Activated T-cell treated with anti-CD3 and anti-CD28 coated beads, Interleukin-2, amount 50 U/mL, for 72 hours (primary cell): Measurements from ENCODE around the gene PKDREJ. TPM values are rescaled to one million over a fixed set of nuclear protein-coding genes. Genes with fewer than 3 reads are reported as not detected.
A peak's percentile ranks its signal among the peaks of the same experiment; 100 is the strongest.

ENCODE experiments used
- ATAC-seq, 2 donors: fragments of 150-1000 bp; cut with Tn5 transposase; replicated peaks in 1 of 2; 2 replicates each; pipeline ENCODE4 v1.10.0; 2021; ENCODE audit warnings: moderate library complexity in 2 of 2, mild to moderate bottlenecking in 1 of 2
- DNase-seq, 2 donors: peaks; one replicate each; pipeline ENCODE4 v3.0.0; 2021 to 2022; ENCODE audit warnings: mixed read lengths in 1 of 2
- H3K27ac Mint-ChIP-seq: one replicate; pipeline ENCODE4 v1.8.0; 2022; ENCODE audit warnings: mild to moderate bottlenecking, moderate library complexity, mixed read lengths
- H3K27me3 Mint-ChIP-seq: one replicate; pipeline ENCODE4 v1.8.0; 2022; ENCODE audit warnings: low read depth, mixed read lengths
- H3K36me3 Mint-ChIP-seq, 2 donors: one replicate each; pipeline ENCODE4 v1.8.0; 2022; ENCODE audit warnings: mixed read lengths in 2 of 2, mild to moderate bottlenecking in 1 of 2; ENCODE audit not compliant: insufficient read depth in 2 of 2
- H3K4me1 Mint-ChIP-seq: one replicate; pipeline ENCODE4 v1.8.0; 2022; ENCODE audit warnings: low read depth, mixed read lengths
- H3K4me3 Mint-ChIP-seq, 2 donors: one replicate each; pipeline ENCODE4 v1.8.0; 2022; ENCODE audit warnings: mild to moderate bottlenecking in 2 of 2, mixed read lengths in 2 of 2, moderate library complexity in 2 of 2
- H3K9me3 Mint-ChIP-seq, 2 donors: one replicate each; pipeline ENCODE4 v1.8.0; 2022; ENCODE audit warnings: mixed read lengths in 2 of 2
- total RNA-seq, 2 donors: library from RNA; stranded (reverse); gene quantifications; one replicate each; pipeline ENCODE4 v1.2.3, GENCODE V29; 2022

Gene PKDREJ
- total RNA-seq, 2 donors from 2014 or later: not detected

GRCh38 chr22:46233231-46233630 lies 29.9 kb downstream of the PKDREJ start:
- H3K27me3 Mint-ChIP-seq: no peaks in the 10 kb centered on the region
- ATAC-seq (peak in 1 of 2 donors; percentile 38), DNase-seq (no peak)
- no peaks in the 10 kb centered on the region for H3K36me3 Mint-ChIP-seq
- no peak overlapping the region for H3K4me3 Mint-ChIP-seq
- no peaks in the 10 kb centered on the region for H3K4me1 Mint-ChIP-seq
- H3K27ac Mint-ChIP-seq: no peak overlapping the region
- no peaks in the 10 kb centered on the region for H3K9me3 Mint-ChIP-seq

- Mint-ChIP-seq H3K36me3 (peaks cover 0 to 5% of the 10 kb centered on the region in 2 donors), H3K9me3 (no peaks in the 10 kb centered on the region), H3K27ac (no peak overlapping the region), H3K27me3 (no peaks in the 10 kb centered on the region), H3K4me3 (no peak overlapping the region), H3K4me1 (no peaks in the 10 kb centered on the region)
- ATAC-seq (no peak), DNase-seq (no peak)
Measured at GRCh38 chr22:46230262-46230901, 32.8 kb downstream of the PKDREJ start.

- H3K27me3 Mint-ChIP-seq: no peaks in the 10 kb centered on the region
- no peaks in the 10 kb centered on the region for H3K9me3 Mint-ChIP-seq
- no peak for ATAC-seq
- no peaks in the 10 kb centered on the region for H3K4me1 Mint-ChIP-seq
- H3K4me3 Mint-ChIP-seq: no peak overlapping the region
- DNase-seq: no peak
- H3K36me3 Mint-ChIP-seq: peaks cover 0 to 5% of the 10 kb centered on the region in 2 donors
- no peak overlapping the region for H3K27ac Mint-ChIP-seq
Measured at GRCh38 chr22:46229701-46230100, 33.4 kb downstream of the PKDREJ start.

GRCh38 chr22:46226577-46226976 lies 36.6 kb downstream of the PKDREJ start:
- DNase-seq (no peak), ATAC-seq (no peak)
- Mint-ChIP-seq H3K9me3 (no peaks in the 10 kb centered on the region), H3K27me3 (no peaks in the 10 kb centered on the region), H3K27ac (no peak overlapping the region), H3K4me3 (no peak overlapping the region), H3K36me3 (peaks cover 0 to 5% of the 10 kb centered on the region in 2 donors), H3K4me1 (no peaks in the 10 kb centered on the region)

- DNase-seq (no peak), ATAC-seq (no peak)
- Mint-ChIP-seq H3K27ac (no peak overlapping the region), H3K9me3 (no peaks in the 10 kb centered on the region), H3K27me3 (no peaks in the 10 kb centered on the region), H3K4me3 (no peak overlapping the region), H3K36me3 (peaks cover 0 to 8% of the 10 kb centered on the region in 2 donors), H3K4me1 (peaks cover 9% of the 10 kb centered on the region)
Measured at GRCh38 chr22:46225631-46226030, 37.5 kb downstream of the PKDREJ start.

- H3K4me1 Mint-ChIP-seq: peaks cover 16% of the 10 kb centered on the region
- H3K4me3 Mint-ChIP-seq: no peak overlapping the region
- ATAC-seq: no peak
- H3K36me3 Mint-ChIP-seq: peaks cover 0 to 10% of the 10 kb centered on the region in 2 donors
- H3K27me3 Mint-ChIP-seq: no peaks in the 10 kb centered on the region
- no peak for DNase-seq
- no peaks in the 10 kb centered on the region for H3K9me3 Mint-ChIP-seq
- no peak overlapping the region for H3K27ac Mint-ChIP-seq
Measured at GRCh38 chr22:46224898-46225290, 38.2 kb downstream of the PKDREJ start.

- Mint-ChIP-seq H3K27me3 (no peaks in the 10 kb centered on the region), H3K9me3 (no peaks in the 10 kb centered on the region), H3K36me3 (peaks cover 0 to 10% of the 10 kb centered on the region in 2 donors), H3K4me1 (peaks cover 22% of the 10 kb centered on the region), H3K27ac (no peak overlapping the region), H3K4me3 (no peak overlapping the region)
- ATAC-seq: no peak
- DNase-seq: no peak
Measured at GRCh38 chr22:46224044-46224897, 38.9 kb downstream of the PKDREJ start.

- Mint-ChIP-seq H3K4me3 (peak overlapping the region; percentile 4 to 16), H3K4me1 (peaks cover 24% of the 10 kb centered on the region), H3K9me3 (no peaks in the 10 kb centered on the region), H3K36me3 (peaks cover 2 to 9% of the 10 kb centered on the region in 2 donors), H3K27ac (no peak overlapping the region), H3K27me3 (no peaks in the 10 kb centered on the region)
- peak; percentile 53 to 62 for ATAC-seq
- peak in 1 of 2 donors; percentile 6 for DNase-seq
Measured at GRCh38 chr22:46220921-46221320, 42.2 kb downstream of the PKDREJ start.

- H3K27ac Mint-ChIP-seq: no peak overlapping the region
- H3K4me3 Mint-ChIP-seq: no peak overlapping the region
- peaks cover 2 to 5% of the 10 kb centered on the region in 2 donors for H3K36me3 Mint-ChIP-seq
- DNase-seq (peak in 1 of 2 donors; percentile 28), ATAC-seq (peak; percentile 13 to 35)
- H3K4me1 Mint-ChIP-seq: peaks cover 24% of the 10 kb centered on the region
- H3K9me3 Mint-ChIP-seq: no peaks in the 10 kb centered on the region
- no peaks in the 10 kb centered on the region for H3K27me3 Mint-ChIP-seq
Measured at GRCh38 chr22:46219636-46220035, 43.5 kb downstream of the PKDREJ start.

GRCh38 chr22:46214616-46215015 lies 48.5 kb downstream of the PKDREJ start:
- ATAC-seq (no peak), DNase-seq (no peak)
- Mint-ChIP-seq H3K4me1 (peaks cover 25% of the 10 kb centered on the region), H3K27ac (no peak overlapping the region), H3K9me3 (peaks cover 0 to 4% of the 10 kb centered on the region in 2 donors), H3K36me3 (peaks cover 13 to 23% of the 10 kb centered on the region in 2 donors), H3K27me3 (no peaks in the 10 kb centered on the region), H3K4me3 (no peak overlapping the region)

- peaks cover 17 to 28% of the 10 kb centered on the region in 2 donors for H3K36me3 Mint-ChIP-seq
Measured at GRCh38 chr22:46214149-46214548, 49.0 kb downstream of the PKDREJ start.

GRCh38 chr22:46213052-46213451 lies 50.1 kb downstream of the PKDREJ start:
- peak; percentile 50 to 57 for DNase-seq
- no peak overlapping the region for H3K27ac Mint-ChIP-seq
- H3K27me3 Mint-ChIP-seq: no peaks in the 10 kb centered on the region
- H3K9me3 Mint-ChIP-seq: peaks cover 10 to 13% of the 10 kb centered on the region in 2 donors
- H3K4me3 Mint-ChIP-seq: no peak overlapping the region
- H3K36me3 Mint-ChIP-seq: peaks cover 25 to 33% of the 10 kb centered on the region in 2 donors
- H3K4me1 Mint-ChIP-seq: peaks cover 20% of the 10 kb centered on the region
- peak; percentile 94 to 97 for ATAC-seq

More at GRCh38 chr22:46214149-46214548, 49.0 kb downstream of the PKDREJ start:
- Mint-ChIP-seq H3K27me3 (no peaks in the 10 kb centered on the region), H3K27ac (no peak overlapping the region), H3K4me1 (peaks cover 20% of the 10 kb centered on the region), H3K9me3 (peaks cover 4 to 7% of the 10 kb centered on the region in 2 donors), H3K4me3 (no peak overlapping the region)
- ATAC-seq: no peak
- no peak for DNase-seq

GRCh38 chr22:46212195-46212594 lies 50.9 kb downstream of the PKDREJ start:
- Mint-ChIP-seq H3K9me3 (peaks cover 10 to 13% of the 10 kb centered on the region in 2 donors), H3K27me3 (no peaks in the 10 kb centered on the region), H3K36me3 (peaks cover 25 to 33% of the 10 kb centered on the region in 2 donors), H3K4me1 (peaks cover 20% of the 10 kb centered on the region), H3K4me3 (no peak overlapping the region), H3K27ac (peak overlapping the region; percentile 3)
- peak; percentile 60 to 69 for ATAC-seq
- peak; percentile 16 to 47 for DNase-seq
